ENCODE results near the gene COL17A1. TPM values are rescaled to one million over a fixed set of nuclear protein-coding genes. Genes with fewer than 3 reads are reported as not detected.

Gene COL17A1
- total and polyA plus RNA-seq, 9 of the 15 experiments (the other 6 are each of a cell fraction or from before 2014, with no cell fraction given): not detected

GRCh38 chr10:104074505-104074904 lies 11.2 kb downstream of the COL17A1 start:
- H3K27me3 ChIP-seq (ENCODE audit: control insufficient read depth in 2 of 2, insufficient read depth in 2 of 2, low read length in 2 of 2): peaks cover 17 to 40% of the 10 kb centered on the region in 2 experiments
- H3K9ac ChIP-seq (ENCODE audit: insufficient read depth in 1 of 2, low read depth in 2 of 2, low read length in 2 of 2): no peak overlapping the region
- BruUV-seq (replicated peaks): no TSS peak
- no peaks in the 10 kb centered on the region for H3K79me2 ChIP-seq (ENCODE audit: control insufficient read depth, insufficient read depth, low read length)
- ChIA-PET CTCF (ENCODE audit: low intra/inter-chr PET ratio) (no interaction called here), POLR2A (interaction anchor here (0.8 kb wide), 1 partner anchor 140 kb away, joined by 3 read pairs; no protein-coding TSS in a partner anchor)
- H3K4me3 ChIP-seq: no peak overlapping the region
- in situ Hi-C loops (cut with MboI) (no loop called here), intact Hi-C loops (cut with micrococcal nuclease) (no loop called here)
- H3K9me3 ChIP-seq (replicated peaks; ENCODE audit: control insufficient read depth, insufficient read depth, low read depth, low read length): no peaks in the 10 kb centered on the region
- DNase-seq (ENCODE audit: extremely low read depth in 1 of 4, low spot score in 3 of 4) (no peak), FAIRE-seq (no peak), ATAC-seq (no peak)
- peak; percentile 57 for TF ChIP-seq ATF3 (IDR thresholded peaks at IDR 0.05)
- TF ChIP-seq ATF3 (CRISPR knock-in tag; conservative IDR thresholded peaks at IDR 0.05): no peak
- TF ChIP-seq CEBPG (CRISPR knock-in tag; IDR thresholded peaks at IDR 0.05): no peak
- TF ChIP-seq CEBPG (tag; conservative IDR thresholded peaks at IDR 0.05 in 1 of 2, IDR thresholded peaks at IDR 0.05 in 1 of 2): 0 out of 4 replicates have a peak, but pooled peaks of 1 of the 2 experiments have one; percentile 24
- TF ChIP-seq MCM5 (IDR thresholded peaks at IDR 0.05; ENCODE audit: low read depth): no peak
- no peak for TF ChIP-seq ETV5 (CRISPR knock-in tag; IDR thresholded peaks at IDR 0.05; ENCODE audit: low read depth)
- no peak for TF ChIP-seq MXD1 (CRISPR knock-in tag; IDR thresholded peaks at IDR 0.05; ENCODE audit: borderline replicate concordance, poor library complexity, severe bottlenecking)
- TF ChIP-seq CSDE1 (IDR thresholded peaks at IDR 0.05): no peak
- TF ChIP-seq ETS2 (tag; IDR thresholded peaks at IDR 0.05; ENCODE audit: borderline replicate concordance, poor library complexity, severe bottlenecking): no peak
- TF ChIP-seq CREB3 (tag; conservative IDR thresholded peaks at IDR 0.05; ENCODE audit: low read depth): no peak
- H4K20me1 ChIP-seq (replicated peaks; ENCODE audit: control insufficient read depth, insufficient read depth, low read length): no peaks in the 10 kb centered on the region
- H3K36me3 ChIP-seq (ENCODE audit: control insufficient read depth, insufficient read depth, low read length): no peaks in the 10 kb centered on the region
- no peaks in the 10 kb centered on the region for H3K9me1 ChIP-seq (ENCODE audit: control insufficient read depth, insufficient read depth, low read length)
- no peak overlapping the region for H3K4me2 ChIP-seq (ENCODE audit: insufficient read depth, low read length)
- no peaks in the 10 kb centered on the region for H3K4me1 ChIP-seq (replicated peaks in 1 of 2; ENCODE audit: control insufficient read depth in 2 of 2, insufficient read depth in 2 of 2, low read length in 2 of 2)
- no peak overlapping the region for H3K27ac ChIP-seq (ENCODE audit: extremely low read depth, low read depth, low read length)
- WGBS (ENCODE audit: insufficient coverage, low coverage, missing lambda C conversion rate): 0% methylated on average over 6 of the region's 6 CpGs
- H2AFZ ChIP-seq (ENCODE audit: low read depth, low read length): no peak overlapping the region
